HL-60 (cell line): Measurements from ENCODE around the gene TSPAN18.

Source experiments
- DNase-seq, 2 experiments: peaks; one replicate each; pipeline ENCODE4 v3.0.0-alpha.2; 2010 to 2020; ENCODE audit warnings: low read depth in 1 of 2, low spot score in 1 of 2
- H3K27ac ChIP-seq: fragments of 250-450 bp; sonication (Bioruptor Pico); replicated peaks from 2 replicates; pipeline ENCODE4 v1.5.1; 2020; ENCODE audit warnings: mild to moderate bottlenecking, moderate library complexity
- H3K27me3 ChIP-seq: fragments of 250-450 bp; sonication (Bioruptor Pico); 2 replicates; pipeline ENCODE4 v1.5.1; 2021; ENCODE audit warnings: mild to moderate bottlenecking, moderate library complexity; ENCODE audit not compliant: insufficient read depth, poor library complexity, severe bottlenecking
- H3K4me3 ChIP-seq: replicated peaks from 2 replicates; pipeline ENCODE4 v1.5.1; 2011; ENCODE audit warnings: mild to moderate bottlenecking, control low read depth, low read length; ENCODE audit not compliant: insufficient read depth
- CTCF ChIP-seq: IDR thresholded peaks from one replicate; pipeline ENCODE4 v1.5.1; 2011; ENCODE audit warnings: low read length, control low read depth, inconsistent platforms; ENCODE audit not compliant: insufficient read depth
- GABPA ChIP-seq: IDR thresholded peaks from 2 replicates; pipeline ENCODE4 v1.6.1; 2012; ENCODE audit warnings: low read depth
- POLR2AphosphoS5 ChIP-seq: IDR thresholded peaks from 2 replicates; pipeline ENCODE4 v1.6.1; 2012; ENCODE audit warnings: low read depth
- REST ChIP-seq: IDR thresholded peaks from 2 replicates; pipeline ENCODE4 v1.6.1; 2012; ENCODE audit warnings: low read depth; ENCODE audit not compliant: insufficient replicate concordance
- SPI1 ChIP-seq: IDR thresholded peaks from 2 replicates; pipeline ENCODE4 v1.6.1; 2012; ENCODE audit warnings: low read depth, mild to moderate bottlenecking, borderline replicate concordance

Gene TSPAN18

GRCh38 chr11:44804449-44805437 is 78.0 kb downstream of the TSPAN18 start:
- Histone ChIP-seq H3K27me3 (peaks cover 5% of the 10 kb centered on the region), H3K4me3 (no peak overlapping the region), H3K27ac (no peak overlapping the region)
- no peak for TF ChIP-seq GABPA
- DNase-seq: no peak

GRCh38 chr11:44805596-44805995 is 78.8 kb downstream of the TSPAN18 start:
- no peak overlapping the region for H3K4me3 ChIP-seq
- peaks cover 5% of the 10 kb centered on the region for H3K27me3 ChIP-seq
- H3K27ac ChIP-seq: no peak overlapping the region
- TF ChIP-seq CTCF: no peak
- TF ChIP-seq REST: no peak
- TF ChIP-seq SPI1: no peak
- TF ChIP-seq POLR2AphosphoS5: no peak
- no peak for TF ChIP-seq GABPA
- no peak for DNase-seq

GRCh38 chr11:44808053-44808753 is 81.4 kb downstream of the TSPAN18 start:
- DNase-seq: no peak
- peaks cover 5% of the 10 kb centered on the region for H3K27me3 ChIP-seq
- no peak overlapping the region for H3K27ac ChIP-seq
- H3K4me3 ChIP-seq: no peak overlapping the region
- TF ChIP-seq SPI1 (no peak), POLR2AphosphoS5 (no peak), CTCF (no peak), REST (no peak), GABPA (no peak)

- TF ChIP-seq POLR2AphosphoS5 (no peak), SPI1 (no peak), CTCF (no peak), GABPA (no peak), REST (no peak)
Observed at GRCh38 chr11:44809283-44809682, 82.5 kb downstream of the TSPAN18 start.

More at GRCh38 chr11:44809283-44809682, 82.5 kb downstream of the TSPAN18 start:
- Histone ChIP-seq H3K27ac (no peak overlapping the region), H3K4me3 (no peak overlapping the region), H3K27me3 (no peaks in the 10 kb centered on the region)
- no peak for DNase-seq
